ENCODE data around the gene OR5AR1. TPM values are rescaled to one million over a fixed set of nuclear protein-coding genes. Genes with fewer than 3 reads are reported as not detected.

The OR5AR1 gene
- polyA plus RNA-seq (2013, experiment 1 of 2): not detected
- not detected for polyA plus RNA-seq (2013, experiment 2 of 2)

DNA sequence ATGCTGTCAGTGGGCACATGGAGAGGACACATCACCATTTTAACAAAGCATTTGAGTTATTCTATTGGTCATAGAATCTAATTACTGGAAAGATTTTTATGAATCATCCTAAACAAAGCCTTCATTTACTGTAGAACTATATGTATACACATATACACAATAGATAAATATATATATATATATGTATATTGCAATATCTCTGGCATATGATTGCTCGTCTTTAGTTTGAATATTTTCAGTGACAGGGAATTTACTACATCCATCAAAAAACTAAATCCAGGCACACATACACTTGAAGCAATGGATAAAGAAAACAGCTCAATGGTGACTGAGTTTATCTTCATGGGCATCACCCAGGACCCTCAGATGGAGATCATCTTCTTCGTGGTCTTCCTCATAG lies at the start of gene OR5AR1:
TSS of gene OR5AR1 (plus strand) at position 301 of the 400 bp plus-strand sequence. CDS start at position 301, 0 bp downstream.
- Histone ChIP-seq H2BK12ac (ENCODE audit: low read length) (no peak within 1 kb of the TSS), H2AFZ (ENCODE audit: low read length) (no peak within 1 kb of the TSS), H2BK120ac (ENCODE audit: low read depth, low read length) (no peak within 1 kb of the TSS), H3K9me3 (replicated peaks in 1 of 2; ENCODE audit: control insufficient read depth in 2 of 2, insufficient read depth in 1 of 2, low read depth in 1 of 2, low read length in 2 of 2) (no peaks in the 10 kb centered on the region), H3K18ac (ENCODE audit: low read length) (no peak within 1 kb of the TSS), H3K4me2 (ENCODE audit: insufficient read depth, low read length, poor library complexity, severe bottlenecking) (no peak within 1 kb of the TSS), H3K36me3 (replicated peaks in 1 of 2; ENCODE audit: control insufficient read depth in 2 of 2, insufficient read depth in 2 of 2, low read length in 2 of 2) (no peaks in the 10 kb centered on the region), H2BK5ac (ENCODE audit: low read length) (no peak within 1 kb of the TSS), H3K27me3 (ENCODE audit: control insufficient read depth in 3 of 3, insufficient read depth in 3 of 3, low read depth in 1 of 3, low read length in 3 of 3) (no peaks in the 10 kb centered on the region), H3K4ac (ENCODE audit: low read length) (no peak within 1 kb of the TSS), H3K4me1 (ENCODE audit: control insufficient read depth in 2 of 2, insufficient read depth in 1 of 2, low read depth in 1 of 2, low read length in 2 of 2) (peaks cover 0 to 1% of the 10 kb centered on the region in 2 donors), H3K79me1 (ENCODE audit: low read depth, low read length) (no peaks in the 10 kb centered on the region), H2AK5ac (ENCODE audit: low read depth, low read length) (no peak within 1 kb of the TSS), H3K9ac (ENCODE audit: low read depth, low read length, poor library complexity) (no peak within 1 kb of the TSS), H3K4me3 (ENCODE audit: low read length in 2 of 2) (no peak within 1 kb of the TSS), H3K27ac (replicated peaks; ENCODE audit: low read length) (no peak within 1 kb of the TSS), H4K91ac (ENCODE audit: low read depth, low read length, poor library complexity) (no peak within 1 kb of the TSS), H3K14ac (ENCODE audit: low read length) (peak within 1 kb of the TSS; percentile 15), H4K8ac (ENCODE audit: low read depth, low read length) (no peak within 1 kb of the TSS), H3K23ac (ENCODE audit: low read depth, low read length, poor library complexity) (no peak within 1 kb of the TSS), H2BK15ac (ENCODE audit: low read length) (no peak within 1 kb of the TSS)
- no peak for DNase-seq (ENCODE audit: low spot score)
- WGBS, 2 donors (ENCODE audit: extremely low coverage in 2 of 2, insufficient read length in 2 of 2, insufficient replicate concordance in 1 of 2): no CpG with 5 or more reads among the region's 2 CpGs

DNA sequence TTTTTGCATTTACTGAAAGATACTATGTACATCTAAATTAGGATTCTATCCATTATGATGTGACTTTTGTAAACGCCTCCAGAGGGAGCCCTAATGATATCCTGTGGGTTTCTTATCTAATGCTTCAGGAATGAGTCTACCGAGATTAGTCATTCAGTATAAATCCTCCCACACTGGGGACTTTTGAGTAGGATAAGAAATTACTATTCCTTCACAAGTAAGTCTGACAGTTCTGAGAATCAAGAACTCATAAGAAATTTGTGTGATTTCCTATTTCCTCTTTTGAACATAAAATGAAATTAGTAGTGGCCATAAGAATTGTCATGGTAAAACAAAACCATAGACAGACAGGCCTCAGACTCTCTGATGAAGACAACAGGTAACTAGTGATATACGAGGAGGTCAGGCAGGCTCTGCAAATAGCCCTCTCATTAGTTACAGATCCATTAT lies 38.8 kb upstream of the OR5AR1 start:
- Histone ChIP-seq H2BK120ac (ENCODE audit: low read depth, low read length) (no peak overlapping the region), H2AK5ac (ENCODE audit: low read depth, low read length) (no peak overlapping the region), H3K4me2 (ENCODE audit: insufficient read depth, low read length, poor library complexity, severe bottlenecking) (no peak overlapping the region), H2BK15ac (ENCODE audit: low read length) (no peak overlapping the region), H3K18ac (ENCODE audit: low read length) (no peak overlapping the region), H3K4me1 (ENCODE audit: control insufficient read depth in 2 of 2, insufficient read depth in 1 of 2, low read depth in 1 of 2, low read length in 2 of 2) (no peaks in the 10 kb centered on the region), H3K79me1 (ENCODE audit: low read depth, low read length) (no peaks in the 10 kb centered on the region), H2BK12ac (ENCODE audit: low read length) (no peak overlapping the region), H4K91ac (ENCODE audit: low read depth, low read length, poor library complexity) (no peak overlapping the region), H2AFZ (ENCODE audit: low read length) (no peak overlapping the region), H3K23ac (ENCODE audit: low read depth, low read length, poor library complexity) (no peak overlapping the region), H3K9ac (ENCODE audit: low read depth, low read length, poor library complexity) (no peak overlapping the region), H3K4ac (ENCODE audit: low read length) (no peak overlapping the region), H2BK5ac (ENCODE audit: low read length) (no peak overlapping the region), H3K36me3 (replicated peaks in 1 of 2; ENCODE audit: control insufficient read depth in 2 of 2, insufficient read depth in 2 of 2, low read length in 2 of 2) (peaks cover 0 to 2% of the 10 kb centered on the region in 2 donors), H3K9me3 (replicated peaks in 1 of 2; ENCODE audit: control insufficient read depth in 2 of 2, insufficient read depth in 1 of 2, low read depth in 1 of 2, low read length in 2 of 2) (no peaks in the 10 kb centered on the region), H3K4me3 (ENCODE audit: low read length in 2 of 2) (no peak overlapping the region), H3K14ac (ENCODE audit: low read length) (no peak overlapping the region), H3K27me3 (ENCODE audit: control insufficient read depth in 3 of 3, insufficient read depth in 3 of 3, low read depth in 1 of 3, low read length in 3 of 3) (no peaks in the 10 kb centered on the region), H3K27ac (replicated peaks; ENCODE audit: low read length) (no peak overlapping the region), H4K8ac (ENCODE audit: low read depth, low read length) (no peak overlapping the region)
- WGBS, 2 donors (ENCODE audit: extremely low coverage in 2 of 2, insufficient read length in 2 of 2, insufficient replicate concordance in 1 of 2): no CpG with 5 or more reads among the region's 3 CpGs
- DNase-seq (ENCODE audit: low spot score): peak; percentile 38

GRCh38 chr11:56625946-56626345 lies 37.5 kb upstream of the OR5AR1 start:
- no peak overlapping the region for H3K4me2 ChIP-seq (ENCODE audit: insufficient read depth, low read length, poor library complexity, severe bottlenecking)
- H3K18ac ChIP-seq (ENCODE audit: low read length): no peak overlapping the region
- H4K91ac ChIP-seq (ENCODE audit: low read depth, low read length, poor library complexity): no peak overlapping the region
- no peak overlapping the region for H2BK12ac ChIP-seq (ENCODE audit: low read length)
- no peaks in the 10 kb centered on the region for H3K79me1 ChIP-seq (ENCODE audit: low read depth, low read length)
- no peak overlapping the region for H2BK15ac ChIP-seq (ENCODE audit: low read length)
- H2AK5ac ChIP-seq (ENCODE audit: low read depth, low read length): no peak overlapping the region
- H3K9me3 ChIP-seq (replicated peaks in 1 of 2; ENCODE audit: control insufficient read depth in 2 of 2, insufficient read depth in 1 of 2, low read depth in 1 of 2, low read length in 2 of 2): no peaks in the 10 kb centered on the region
- no peak overlapping the region for H3K4me3 ChIP-seq (ENCODE audit: low read length in 2 of 2)
- no peak overlapping the region for H3K27ac ChIP-seq (replicated peaks; ENCODE audit: low read length)
- no peak overlapping the region for H3K4ac ChIP-seq (ENCODE audit: low read length)
- no peak overlapping the region for H3K23ac ChIP-seq (ENCODE audit: low read depth, low read length, poor library complexity)
- no peak overlapping the region for H2BK120ac ChIP-seq (ENCODE audit: low read depth, low read length)
- no peak overlapping the region for H2AFZ ChIP-seq (ENCODE audit: low read length)
- no peak overlapping the region for H4K8ac ChIP-seq (ENCODE audit: low read depth, low read length)
- no peak overlapping the region for H3K9ac ChIP-seq (ENCODE audit: low read depth, low read length, poor library complexity)
- DNase-seq (ENCODE audit: low spot score): no peak
- no peaks in the 10 kb centered on the region for H3K27me3 ChIP-seq (ENCODE audit: control insufficient read depth in 3 of 3, insufficient read depth in 3 of 3, low read depth in 1 of 3, low read length in 3 of 3)
- H3K36me3 ChIP-seq (replicated peaks in 1 of 2; ENCODE audit: control insufficient read depth in 2 of 2, insufficient read depth in 2 of 2, low read length in 2 of 2): no peaks in the 10 kb centered on the region
- WGBS, 2 donors (ENCODE audit: extremely low coverage in 2 of 2, insufficient read length in 2 of 2, insufficient replicate concordance in 1 of 2): no CpG with 5 or more reads among the region's 2 CpGs
- H3K14ac ChIP-seq (ENCODE audit: low read length): no peak overlapping the region
- no peaks in the 10 kb centered on the region for H3K4me1 ChIP-seq (ENCODE audit: control insufficient read depth in 2 of 2, insufficient read depth in 1 of 2, low read depth in 1 of 2, low read length in 2 of 2)
- H2BK5ac ChIP-seq (ENCODE audit: low read length): no peak overlapping the region

DNA sequence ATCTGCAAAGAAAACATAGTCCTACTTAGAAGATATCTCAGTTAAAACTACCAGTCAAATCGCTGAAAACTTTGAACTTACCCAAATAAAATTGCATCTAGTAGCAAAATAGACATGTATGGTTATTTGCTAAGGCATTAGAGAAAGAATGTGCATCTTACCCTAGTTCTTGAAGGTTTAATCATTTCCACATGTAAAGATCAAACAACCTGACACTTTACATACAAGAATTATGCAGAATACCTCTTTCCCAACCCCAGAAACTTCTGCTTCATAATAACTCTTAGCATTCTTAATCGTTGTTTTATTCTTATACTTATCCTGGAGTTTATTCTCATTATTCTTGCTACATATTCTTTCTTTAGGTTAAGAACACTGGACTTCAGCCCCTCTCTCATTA lies 31.2 kb upstream of the OR5AR1 start:
- Histone ChIP-seq H4K91ac (ENCODE audit: low read depth, low read length, poor library complexity) (no peak overlapping the region), H3K4me3 (ENCODE audit: low read length in 2 of 2) (no peak overlapping the region), H3K18ac (ENCODE audit: low read length) (no peak overlapping the region), H2BK12ac (ENCODE audit: low read length) (no peak overlapping the region), H3K4me2 (ENCODE audit: insufficient read depth, low read length, poor library complexity, severe bottlenecking) (no peak overlapping the region), H3K4ac (ENCODE audit: low read length) (no peak overlapping the region), H3K4me1 (ENCODE audit: control insufficient read depth in 2 of 2, insufficient read depth in 1 of 2, low read depth in 1 of 2, low read length in 2 of 2) (no peaks in the 10 kb centered on the region), H3K9me3 (replicated peaks in 1 of 2; ENCODE audit: control insufficient read depth in 2 of 2, insufficient read depth in 1 of 2, low read depth in 1 of 2, low read length in 2 of 2) (no peaks in the 10 kb centered on the region), H2BK120ac (ENCODE audit: low read depth, low read length) (no peak overlapping the region), H3K23ac (ENCODE audit: low read depth, low read length, poor library complexity) (no peak overlapping the region), H2AFZ (ENCODE audit: low read length) (no peak overlapping the region), H3K36me3 (replicated peaks in 1 of 2; ENCODE audit: control insufficient read depth in 2 of 2, insufficient read depth in 2 of 2, low read length in 2 of 2) (no peaks in the 10 kb centered on the region), H3K27me3 (ENCODE audit: control insufficient read depth in 3 of 3, insufficient read depth in 3 of 3, low read depth in 1 of 3, low read length in 3 of 3) (no peaks in the 10 kb centered on the region), H3K14ac (ENCODE audit: low read length) (no peak overlapping the region), H2AK5ac (ENCODE audit: low read depth, low read length) (no peak overlapping the region), H2BK5ac (ENCODE audit: low read length) (no peak overlapping the region), H3K27ac (replicated peaks; ENCODE audit: low read length) (no peak overlapping the region), H4K8ac (ENCODE audit: low read depth, low read length) (no peak overlapping the region), H3K79me1 (ENCODE audit: low read depth, low read length) (no peaks in the 10 kb centered on the region), H3K9ac (ENCODE audit: low read depth, low read length, poor library complexity) (no peak overlapping the region), H2BK15ac (ENCODE audit: low read length) (no peak overlapping the region)
- no peak for DNase-seq (ENCODE audit: low spot score)
- no CpG with 5 or more reads among the region's 2 CpGs for WGBS, 2 donors (ENCODE audit: extremely low coverage in 2 of 2, insufficient read length in 2 of 2, insufficient replicate concordance in 1 of 2)
